Skeletal muscle satellite cell (primary cell): Measurements from ENCODE around the gene FAM180A.
A peak's percentile ranks its signal among the peaks of the same experiment; 100 is the strongest.

ENCODE experiments used
- H3K27me3 ChIP-seq: 2 replicates; pipeline ENCODE4 v1.7.0; 2013; ENCODE audit warnings: low read length; ENCODE audit not compliant: control insufficient read depth, insufficient read depth
- H3K36me3 ChIP-seq: 2 replicates; pipeline ENCODE4 v1.7.0; 2013; ENCODE audit warnings: mild to moderate bottlenecking, control low read depth, low read length; ENCODE audit not compliant: insufficient read depth
- H3K4me1 ChIP-seq: 2 replicates; pipeline ENCODE4 v1.7.0; 2013; ENCODE audit warnings: low read length; ENCODE audit not compliant: control insufficient read depth, insufficient read depth
- H3K4me2 ChIP-seq: 2 replicates; pipeline ENCODE4 v1.7.0; 2013; ENCODE audit warnings: mild to moderate bottlenecking, low read length
- H3K4me3 ChIP-seq: 2 replicates; pipeline ENCODE4 v1.7.0; 2013; ENCODE audit warnings: low read length
- H3K9ac ChIP-seq: 2 replicates; pipeline ENCODE4 v1.7.0; 2013; ENCODE audit warnings: mild to moderate bottlenecking, low read depth, low read length, moderate library complexity
- H3K9me3 ChIP-seq: replicated peaks from 2 replicates; pipeline ENCODE4 v1.7.0; 2013; ENCODE audit warnings: mild to moderate bottlenecking, control low read depth, low read length

The FAM180A gene

GRCh38 chr7:135718794-135719437 lies 29.7 kb downstream of the FAM180A start:
- H3K9me3 ChIP-seq, result no peaks in the 10 kb centered on the region

GRCh38 chr7:135718219-135718618 lies 30.4 kb downstream of the FAM180A start:
- Histone ChIP-seq H3K27me3 (no peaks in the 10 kb centered on the region), H3K9me3 (no peaks in the 10 kb centered on the region), H3K4me1 (peaks cover 31% of the 10 kb centered on the region), H3K36me3 (no peaks in the 10 kb centered on the region), H3K9ac (no peak overlapping the region), H3K4me2 (no peak overlapping the region), H3K4me3 (no peak overlapping the region)

More at GRCh38 chr7:135718794-135719437, 29.7 kb downstream of the FAM180A start:
- H3K4me2 ChIP-seq, result no peak overlapping the region
- H3K4me3 ChIP-seq, result no peak overlapping the region
- H3K9ac ChIP-seq, result no peak overlapping the region
- no peaks in the 10 kb centered on the region for H3K27me3 ChIP-seq
- H3K4me1 ChIP-seq, result peaks cover 28% of the 10 kb centered on the region
- no peaks in the 10 kb centered on the region for H3K36me3 ChIP-seq

GRCh38 chr7:135717693-135718092 lies 30.9 kb downstream of the FAM180A start:
- peaks cover 31% of the 10 kb centered on the region for H3K4me1 ChIP-seq
- no peak overlapping the region for H3K4me2 ChIP-seq
- no peaks in the 10 kb centered on the region for H3K9me3 ChIP-seq
- no peak overlapping the region for H3K4me3 ChIP-seq
- H3K36me3 ChIP-seq, result no peaks in the 10 kb centered on the region
- H3K9ac ChIP-seq, result no peak overlapping the region
- no peaks in the 10 kb centered on the region for H3K27me3 ChIP-seq

DNA sequence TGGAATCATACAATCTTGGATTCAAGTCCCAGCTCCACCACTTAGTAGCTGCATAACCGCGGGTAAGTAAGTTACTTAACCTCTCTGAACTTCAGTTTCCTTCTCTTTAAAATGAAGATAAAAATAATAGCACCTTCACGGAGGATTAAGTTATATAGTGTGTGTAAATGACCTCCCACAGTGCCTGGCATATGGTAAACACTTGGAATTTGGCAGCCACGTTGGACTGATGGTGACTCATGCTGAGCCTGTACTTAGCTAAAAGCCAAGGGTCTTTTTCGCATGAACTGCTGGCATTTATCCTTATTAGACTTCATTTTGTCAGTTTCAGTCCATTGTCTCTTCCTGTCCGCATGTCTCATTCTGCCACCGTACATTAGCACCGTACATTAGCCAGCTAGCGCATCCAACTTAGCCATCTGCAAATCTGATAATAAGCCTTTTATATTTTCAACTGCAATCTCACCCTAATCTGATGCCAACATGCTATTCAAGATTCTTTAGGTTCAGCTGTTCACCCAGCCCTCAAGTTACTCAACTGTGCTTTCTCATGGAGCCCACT lies 31.9 kb downstream of the FAM180A start:
- H3K27me3 ChIP-seq, result no peaks in the 10 kb centered on the region
- H3K9me3 ChIP-seq, result no peaks in the 10 kb centered on the region
- H3K36me3 ChIP-seq, result no peaks in the 10 kb centered on the region
- peaks cover 31% of the 10 kb centered on the region for H3K4me1 ChIP-seq
- H3K4me3 ChIP-seq, result peak overlapping the region; percentile 1
- peak overlapping the region; percentile 42 for H3K4me2 ChIP-seq
- H3K9ac ChIP-seq, result no peak overlapping the region

DNA sequence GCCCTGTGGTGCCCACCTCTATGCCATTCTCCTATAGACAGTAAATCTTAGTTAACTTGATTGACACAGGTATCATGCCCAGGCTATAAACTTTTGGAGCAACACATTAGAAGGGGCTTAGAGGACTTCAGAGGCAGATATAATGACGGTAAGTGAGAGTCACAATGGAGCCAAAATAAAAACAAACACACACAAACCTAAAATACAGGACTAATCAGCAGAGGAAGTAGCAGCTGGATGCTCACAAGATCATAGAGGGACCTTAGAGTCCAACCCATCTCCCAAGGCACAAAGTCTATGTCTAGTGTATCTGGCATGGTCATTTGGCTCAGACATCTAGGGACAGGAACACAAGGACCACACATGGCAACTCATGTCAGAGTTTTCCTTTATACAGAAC lies 32.9 kb downstream of the FAM180A start:
- Histone ChIP-seq H3K4me1 (peaks cover 31% of the 10 kb centered on the region), H3K36me3 (no peaks in the 10 kb centered on the region), H3K4me3 (no peak overlapping the region), H3K9ac (no peak overlapping the region), H3K4me2 (no peak overlapping the region), H3K9me3 (no peaks in the 10 kb centered on the region), H3K27me3 (no peaks in the 10 kb centered on the region)

GRCh38 chr7:135715055-135715522 lies 33.5 kb downstream of the FAM180A start:
- Histone ChIP-seq H3K9ac (no peak overlapping the region), H3K9me3 (no peaks in the 10 kb centered on the region), H3K36me3 (no peaks in the 10 kb centered on the region), H3K27me3 (no peaks in the 10 kb centered on the region), H3K4me3 (peak overlapping the region; percentile 43), H3K4me2 (peak overlapping the region; percentile 43), H3K4me1 (peaks cover 31% of the 10 kb centered on the region)

GRCh38 chr7:135714534-135715009 lies 34.0 kb downstream of the FAM180A start:
- Histone ChIP-seq H3K9ac (peak overlapping the region; percentile 43), H3K4me2 (peak overlapping the region; percentile 43)

GRCh38 chr7:135713836-135714470 lies 34.7 kb downstream of the FAM180A start:
- H3K36me3 ChIP-seq, result no peaks in the 10 kb centered on the region
- H3K4me3 ChIP-seq, result peak overlapping the region; percentile 14
- H3K4me1 ChIP-seq, result peaks cover 31% of the 10 kb centered on the region
- peak overlapping the region; percentile 43 for H3K4me2 ChIP-seq
- H3K9ac ChIP-seq, result peak overlapping the region; percentile 43
- no peaks in the 10 kb centered on the region for H3K27me3 ChIP-seq
- H3K9me3 ChIP-seq, result no peaks in the 10 kb centered on the region

More at GRCh38 chr7:135714534-135715009, 34.0 kb downstream of the FAM180A start:
- Histone ChIP-seq H3K4me1 (peaks cover 31% of the 10 kb centered on the region), H3K9me3 (no peaks in the 10 kb centered on the region), H3K4me3 (peak overlapping the region; percentile 43), H3K27me3 (no peaks in the 10 kb centered on the region), H3K36me3 (no peaks in the 10 kb centered on the region)

GRCh38 chr7:135712796-135713195 lies 35.8 kb downstream of the FAM180A start:
- Histone ChIP-seq H3K27me3 (no peaks in the 10 kb centered on the region), H3K9me3 (no peaks in the 10 kb centered on the region), H3K9ac (no peak overlapping the region), H3K4me1 (peaks cover 31% of the 10 kb centered on the region), H3K4me2 (no peak overlapping the region), H3K36me3 (no peaks in the 10 kb centered on the region), H3K4me3 (no peak overlapping the region)

GRCh38 chr7:135712182-135712782 lies 36.3 kb downstream of the FAM180A start:
- Histone ChIP-seq H3K4me1 (peaks cover 31% of the 10 kb centered on the region), H3K4me2 (no peak overlapping the region), H3K27me3 (no peaks in the 10 kb centered on the region), H3K4me3 (no peak overlapping the region), H3K9me3 (no peaks in the 10 kb centered on the region), H3K9ac (no peak overlapping the region), H3K36me3 (no peaks in the 10 kb centered on the region)

GRCh38 chr7:135711139-135711469 lies 37.5 kb downstream of the FAM180A start:
- H3K4me2 ChIP-seq, result no peak overlapping the region
- no peaks in the 10 kb centered on the region for H3K36me3 ChIP-seq
- H3K4me3 ChIP-seq, result no peak overlapping the region
- peaks cover 22% of the 10 kb centered on the region for H3K4me1 ChIP-seq
- no peaks in the 10 kb centered on the region for H3K27me3 ChIP-seq
- H3K9ac ChIP-seq, result no peak overlapping the region
- H3K9me3 ChIP-seq, result no peaks in the 10 kb centered on the region
